GM19468 (cell line): ENCODE results near the gene CTAGE15.

ENCODE experiments used
- ATAC-seq: cut with Tn5 transposase; IDR thresholded peaks from one replicate; pipeline ENCODE4 v1.9.1; 2021; ENCODE audit warnings: mild to moderate bottlenecking, moderate library complexity, moderate number of reproducible peaks; ENCODE audit not compliant: unreplicated experiment; ENCODE audit errors: extremely low read depth

CTAGE15 gene

GRCh38 chr7:143621175-143621574 lies 49.6 kb downstream of the CTAGE15 start:
- peak; percentile 18 for ATAC-seq

GRCh38 chr7:143622130-143622529 lies 50.5 kb downstream of the CTAGE15 start:
- ATAC-seq = peak; percentile 27
